Measurements from ENCODE around the gene MCHR1. TPM values are rescaled to one million over a fixed set of nuclear protein-coding genes. Genes with fewer than 3 reads are reported as not detected.

MCHR1 gene, protein sequence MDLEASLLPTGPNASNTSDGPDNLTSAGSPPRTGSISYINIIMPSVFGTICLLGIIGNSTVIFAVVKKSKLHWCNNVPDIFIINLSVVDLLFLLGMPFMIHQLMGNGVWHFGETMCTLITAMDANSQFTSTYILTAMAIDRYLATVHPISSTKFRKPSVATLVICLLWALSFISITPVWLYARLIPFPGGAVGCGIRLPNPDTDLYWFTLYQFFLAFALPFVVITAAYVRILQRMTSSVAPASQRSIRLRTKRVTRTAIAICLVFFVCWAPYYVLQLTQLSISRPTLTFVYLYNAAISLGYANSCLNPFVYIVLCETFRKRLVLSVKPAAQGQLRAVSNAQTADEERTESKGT
- total RNA-seq (2022) (not detected in 2 replicates), Bru-seq, nascent RNA (not detected), BruChase-seq, experiment 1, labeled RNA remaining after a 6-hour chase (not detected), BruChase-seq, experiment 2, labeled RNA remaining after a 2-hour chase (not detected)
- long read RNA-seq, result 0 reads

DNA sequence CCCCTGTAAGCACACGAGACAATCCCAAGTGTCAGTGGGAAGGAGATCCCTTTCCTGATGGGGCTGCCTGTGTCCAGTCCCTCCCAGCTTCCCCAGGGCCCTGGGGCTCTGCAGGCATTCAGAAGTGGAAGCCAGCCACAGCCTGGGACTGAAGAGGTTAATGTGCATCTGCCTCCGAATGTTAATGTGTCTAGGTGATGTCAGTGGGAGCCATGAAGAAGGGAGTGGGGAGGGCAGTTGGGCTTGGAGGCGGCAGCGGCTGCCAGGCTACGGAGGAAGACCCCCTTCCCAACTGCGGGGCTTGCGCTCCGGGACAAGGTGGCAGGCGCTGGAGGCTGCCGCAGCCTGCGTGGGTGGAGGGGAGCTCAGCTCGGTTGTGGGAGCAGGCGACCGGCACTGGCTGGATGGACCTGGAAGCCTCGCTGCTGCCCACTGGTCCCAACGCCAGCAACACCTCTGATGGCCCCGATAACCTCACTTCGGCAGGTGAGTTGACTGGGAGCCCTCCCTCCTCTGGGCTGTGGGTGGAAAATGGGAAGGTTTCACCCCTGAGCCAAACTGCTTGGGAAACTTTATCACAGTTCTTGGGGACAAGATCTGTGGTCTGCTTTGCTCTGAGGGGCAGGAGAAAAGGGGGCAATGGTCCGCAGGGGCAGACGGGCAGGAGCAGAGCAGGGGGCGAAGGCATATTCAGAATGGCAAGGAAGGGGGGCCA lies at the start of gene MCHR1:
Gene MCHR1 (plus strand): TSS at position 236 of the 715 bp plus-strand sequence. CDS start 169 bp downstream, at position 405.
- BruUV-seq (replicated peaks), result no TSS peak
- TF ChIP-seq, protein P1, sequence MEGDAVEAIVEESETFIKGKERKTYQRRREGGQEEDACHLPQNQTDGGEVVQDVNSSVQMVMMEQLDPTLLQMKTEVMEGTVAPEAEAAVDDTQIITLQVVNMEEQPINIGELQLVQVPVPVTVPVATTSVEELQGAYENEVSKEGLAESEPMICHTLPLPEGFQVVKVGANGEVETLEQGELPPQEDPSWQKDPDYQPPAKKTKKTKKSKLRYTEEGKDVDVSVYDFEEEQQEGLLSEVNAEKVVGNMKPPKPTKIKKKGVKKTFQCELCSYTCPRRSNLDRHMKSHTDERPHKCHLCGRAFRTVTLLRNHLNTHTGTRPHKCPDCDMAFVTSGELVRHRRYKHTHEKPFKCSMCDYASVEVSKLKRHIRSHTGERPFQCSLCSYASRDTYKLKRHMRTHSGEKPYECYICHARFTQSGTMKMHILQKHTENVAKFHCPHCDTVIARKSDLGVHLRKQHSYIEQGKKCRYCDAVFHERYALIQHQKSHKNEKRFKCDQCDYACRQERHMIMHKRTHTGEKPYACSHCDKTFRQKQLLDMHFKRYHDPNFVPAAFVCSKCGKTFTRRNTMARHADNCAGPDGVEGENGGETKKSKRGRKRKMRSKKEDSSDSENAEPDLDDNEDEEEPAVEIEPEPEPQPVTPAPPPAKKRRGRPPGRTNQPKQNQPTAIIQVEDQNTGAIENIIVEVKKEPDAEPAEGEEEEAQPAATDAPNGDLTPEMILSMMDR (IDR thresholded peaks at IDR 0.05; ENCODE audit: unreplicated experiment), result no peak
- no peak for DNase-seq
- no peaks in the 10 kb centered on the region for H3K9me3 Mint-ChIP-seq (ENCODE audit: low read depth, unreplicated experiment)
- no peaks in the 10 kb centered on the region for H3K36me3 Mint-ChIP-seq (ENCODE audit: insufficient read depth, unreplicated experiment)
- peaks cover 8% of the 10 kb centered on the region for H3K4me1 Mint-ChIP-seq (ENCODE audit: low read depth, unreplicated experiment)
- intact Hi-C loops (cut with micrococcal nuclease; ENCODE audit: unreplicated experiment), result no loop called here
- peaks cover 49% of the 10 kb centered on the region for H3K27me3 Mint-ChIP-seq (ENCODE audit: unreplicated experiment)
- CTCF ChIA-PET, result interaction anchor here (1.1 kb wide), 1 partner anchor 81 kb away, joined by 4 read pairs; no protein-coding TSS in a partner anchor
- no peak within 1 kb of the TSS for H3K4me3 Mint-ChIP-seq (ENCODE audit: low read depth, unreplicated experiment)
- no peak within 1 kb of the TSS for H3K27ac Mint-ChIP-seq (ENCODE audit: unreplicated experiment)

DNA sequence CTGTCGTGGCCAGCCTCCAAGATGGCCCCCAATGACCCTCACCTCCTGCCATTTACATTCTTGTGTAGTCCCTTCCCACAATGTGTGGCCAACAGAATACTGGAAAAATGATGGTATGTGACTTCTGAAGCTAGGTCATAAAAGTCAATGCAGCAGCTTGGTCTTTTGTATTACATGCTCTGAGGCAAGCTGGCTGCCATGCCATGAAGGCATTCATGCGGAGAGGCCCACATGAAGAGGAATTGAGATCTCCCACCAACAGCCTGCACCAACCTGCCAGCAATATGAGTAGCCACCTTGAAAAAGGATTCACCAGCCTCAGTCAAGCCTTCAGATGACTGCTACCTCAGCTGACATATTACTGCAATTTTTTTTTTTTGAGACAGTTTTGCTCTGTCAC lies 47.4 kb upstream of the MCHR1 start:
- CTCF ChIA-PET, result no interaction called here
- TF ChIP-seq, protein P1 (IDR thresholded peaks at IDR 0.05; ENCODE audit: unreplicated experiment), result no peak
- DNase-seq, result no peak
- Mint-ChIP-seq H3K27me3 (ENCODE audit: unreplicated experiment) (no peaks in the 10 kb centered on the region), H3K4me1 (ENCODE audit: low read depth, unreplicated experiment) (peaks cover 36% of the 10 kb centered on the region), H3K9me3 (ENCODE audit: low read depth, unreplicated experiment) (no peaks in the 10 kb centered on the region), H3K4me3 (ENCODE audit: low read depth, unreplicated experiment) (no peak overlapping the region), H3K36me3 (ENCODE audit: insufficient read depth, unreplicated experiment) (peaks cover 21% of the 10 kb centered on the region), H3K27ac (ENCODE audit: unreplicated experiment) (no peak overlapping the region)
- intact Hi-C loops (cut with micrococcal nuclease; ENCODE audit: unreplicated experiment), result no loop called here
- no TSS peak for BruUV-seq (replicated peaks)

DNA sequence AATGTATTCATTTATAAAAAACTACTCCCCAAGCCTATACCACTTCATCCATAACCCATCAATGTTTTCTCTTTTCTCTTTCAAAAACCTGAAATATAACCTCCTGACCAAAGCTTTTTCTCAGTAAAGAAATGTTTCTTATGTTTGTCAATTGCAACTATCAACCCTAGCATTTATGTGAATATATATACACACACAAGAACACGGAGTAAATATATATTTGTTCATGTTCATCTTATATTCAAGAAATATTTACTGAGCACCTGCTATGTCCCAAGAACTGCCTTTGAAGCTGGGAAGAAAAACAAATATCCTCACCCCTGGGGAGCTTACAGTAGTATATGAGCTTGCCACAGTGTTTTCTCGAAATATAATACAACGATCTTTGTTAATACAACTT lies 46.2 kb upstream of the MCHR1 start:
- peaks cover 26% of the 10 kb centered on the region for H3K4me1 Mint-ChIP-seq (ENCODE audit: low read depth, unreplicated experiment)
- no peaks in the 10 kb centered on the region for H3K27me3 Mint-ChIP-seq (ENCODE audit: unreplicated experiment)
- BruUV-seq (replicated peaks), result no TSS peak
- CTCF ChIA-PET, result interaction anchor here (0.6 kb wide), 1 partner anchor 50 kb away, joined by 8 read pairs; no protein-coding TSS in a partner anchor
- H3K27ac Mint-ChIP-seq (ENCODE audit: unreplicated experiment), result no peak overlapping the region
- H3K9me3 Mint-ChIP-seq (ENCODE audit: low read depth, unreplicated experiment), result no peaks in the 10 kb centered on the region
- no peak overlapping the region for H3K4me3 Mint-ChIP-seq (ENCODE audit: low read depth, unreplicated experiment)
- intact Hi-C loops (cut with micrococcal nuclease; ENCODE audit: unreplicated experiment), result no loop called here
- peaks cover 30% of the 10 kb centered on the region for H3K36me3 Mint-ChIP-seq (ENCODE audit: insufficient read depth, unreplicated experiment)
- DNase-seq, result no peak
- TF ChIP-seq, protein P1 (IDR thresholded peaks at IDR 0.05; ENCODE audit: unreplicated experiment), result no peak

DNA sequence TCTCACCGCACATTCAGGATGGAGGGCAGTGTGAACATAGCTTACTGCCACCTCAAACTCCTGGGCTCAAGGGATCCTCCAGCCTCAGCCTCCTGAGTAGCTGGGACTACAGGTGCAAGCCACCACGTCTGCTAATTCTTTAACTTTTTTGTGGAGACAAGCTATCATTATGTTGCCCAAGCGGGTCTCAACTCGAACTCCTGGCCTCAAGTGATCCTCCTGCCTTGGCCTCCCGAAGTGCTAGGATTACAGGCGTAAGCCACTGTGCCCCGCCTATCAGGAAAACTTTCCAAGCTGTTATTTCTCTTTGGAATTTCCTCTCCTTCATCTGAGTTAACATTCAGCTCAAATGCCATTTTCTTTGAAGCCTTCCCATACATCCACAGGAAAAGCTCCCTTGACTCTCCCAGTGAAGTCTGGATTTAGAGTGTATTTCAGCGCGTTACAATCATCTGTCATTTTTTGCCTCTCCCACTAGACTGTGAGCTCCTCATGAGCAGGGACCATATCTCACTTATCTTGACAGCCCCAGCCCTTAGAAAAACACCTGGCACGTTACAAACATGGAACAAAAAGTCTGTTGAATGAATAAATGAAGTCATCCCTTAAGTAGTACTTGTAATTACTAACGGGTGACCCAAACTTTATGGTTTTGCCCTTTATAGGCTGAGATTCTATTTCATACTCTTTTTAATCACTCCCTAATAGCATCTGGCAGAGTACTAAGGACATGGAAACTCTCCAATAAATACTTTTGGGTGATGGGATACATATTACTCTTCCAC lies 45.0 kb upstream of the MCHR1 start:
- TF ChIP-seq, protein P1 (IDR thresholded peaks at IDR 0.05; ENCODE audit: unreplicated experiment), result no peak
- BruUV-seq (replicated peaks), result no TSS peak
- H3K27ac Mint-ChIP-seq (ENCODE audit: unreplicated experiment), result no peak overlapping the region
- H3K9me3 Mint-ChIP-seq (ENCODE audit: low read depth, unreplicated experiment), result no peaks in the 10 kb centered on the region
- no peak for DNase-seq
- intact Hi-C loops (cut with micrococcal nuclease; ENCODE audit: unreplicated experiment), result no loop called here
- no peaks in the 10 kb centered on the region for H3K27me3 Mint-ChIP-seq (ENCODE audit: unreplicated experiment)
- H3K4me3 Mint-ChIP-seq (ENCODE audit: low read depth, unreplicated experiment), result peak overlapping the region; percentile 90
- H3K36me3 Mint-ChIP-seq (ENCODE audit: insufficient read depth, unreplicated experiment), result peaks cover 30% of the 10 kb centered on the region
- peaks cover 22% of the 10 kb centered on the region for H3K4me1 Mint-ChIP-seq (ENCODE audit: low read depth, unreplicated experiment)
- CTCF ChIA-PET, result interaction anchor here (0.6 to 1.1 kb wide), 4 partner anchors 10 to 112 kb away, joined by 3 to 4 read pairs (median 3); no protein-coding TSS in a partner anchor

Data from Calu3 (cell line).